GM12875 (cell line): ENCODE measurements around the gene TMEM184A.

ENCODE experiments used
- H3K4me3 ChIP-seq: one replicate; pipeline ENCODE4 v1.5.1; 2011; ENCODE audit warnings: low read depth, low read length, control low read depth
- TF ChIP-seq, protein P1 (sequence below): IDR thresholded peaks from 2 replicates; pipeline ENCODE4 v1.5.1; 2011; ENCODE audit warnings: low read depth, mild to moderate bottlenecking, control low read depth, inconsistent platforms, low read length, moderate library complexity, borderline replicate concordance; ENCODE audit not compliant: insufficient read depth

The TMEM184A gene

GRCh38 chr7:1555813-1556543 is at the start of gene TMEM184A:
TSS of gene TMEM184A (minus strand) at chr7:1556205. CDS start at chr7:1555484, 721 bp downstream.
- no peak within 1 kb of the TSS for H3K4me3 ChIP-seq
- TF ChIP-seq, protein P1, sequence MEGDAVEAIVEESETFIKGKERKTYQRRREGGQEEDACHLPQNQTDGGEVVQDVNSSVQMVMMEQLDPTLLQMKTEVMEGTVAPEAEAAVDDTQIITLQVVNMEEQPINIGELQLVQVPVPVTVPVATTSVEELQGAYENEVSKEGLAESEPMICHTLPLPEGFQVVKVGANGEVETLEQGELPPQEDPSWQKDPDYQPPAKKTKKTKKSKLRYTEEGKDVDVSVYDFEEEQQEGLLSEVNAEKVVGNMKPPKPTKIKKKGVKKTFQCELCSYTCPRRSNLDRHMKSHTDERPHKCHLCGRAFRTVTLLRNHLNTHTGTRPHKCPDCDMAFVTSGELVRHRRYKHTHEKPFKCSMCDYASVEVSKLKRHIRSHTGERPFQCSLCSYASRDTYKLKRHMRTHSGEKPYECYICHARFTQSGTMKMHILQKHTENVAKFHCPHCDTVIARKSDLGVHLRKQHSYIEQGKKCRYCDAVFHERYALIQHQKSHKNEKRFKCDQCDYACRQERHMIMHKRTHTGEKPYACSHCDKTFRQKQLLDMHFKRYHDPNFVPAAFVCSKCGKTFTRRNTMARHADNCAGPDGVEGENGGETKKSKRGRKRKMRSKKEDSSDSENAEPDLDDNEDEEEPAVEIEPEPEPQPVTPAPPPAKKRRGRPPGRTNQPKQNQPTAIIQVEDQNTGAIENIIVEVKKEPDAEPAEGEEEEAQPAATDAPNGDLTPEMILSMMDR: peak; percentile 55; the same call in 1 of the 2 replicates

DNA sequence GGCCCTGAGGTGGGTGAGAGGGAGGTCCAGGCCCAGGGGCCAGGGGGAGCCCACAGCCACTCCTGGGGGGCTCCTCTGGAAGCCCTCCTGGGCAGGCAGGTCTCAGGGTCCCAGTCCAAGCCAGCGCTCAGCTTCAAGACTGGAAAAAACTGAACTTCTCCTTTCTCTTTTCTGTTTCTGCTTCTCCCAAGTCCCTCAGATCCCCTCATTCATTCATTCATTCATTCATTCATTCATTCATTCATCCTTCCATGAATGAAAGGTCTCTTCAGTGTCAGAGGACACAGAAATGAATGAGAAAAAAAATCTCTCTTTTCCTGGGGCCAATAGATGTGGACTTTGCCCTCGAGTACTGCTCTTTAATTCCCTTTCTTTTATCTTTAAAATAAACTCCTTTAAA is 48.4 kb upstream of the TMEM184A start:
- TF ChIP-seq, protein P1: no peak
- no peak overlapping the region for H3K4me3 ChIP-seq

DNA sequence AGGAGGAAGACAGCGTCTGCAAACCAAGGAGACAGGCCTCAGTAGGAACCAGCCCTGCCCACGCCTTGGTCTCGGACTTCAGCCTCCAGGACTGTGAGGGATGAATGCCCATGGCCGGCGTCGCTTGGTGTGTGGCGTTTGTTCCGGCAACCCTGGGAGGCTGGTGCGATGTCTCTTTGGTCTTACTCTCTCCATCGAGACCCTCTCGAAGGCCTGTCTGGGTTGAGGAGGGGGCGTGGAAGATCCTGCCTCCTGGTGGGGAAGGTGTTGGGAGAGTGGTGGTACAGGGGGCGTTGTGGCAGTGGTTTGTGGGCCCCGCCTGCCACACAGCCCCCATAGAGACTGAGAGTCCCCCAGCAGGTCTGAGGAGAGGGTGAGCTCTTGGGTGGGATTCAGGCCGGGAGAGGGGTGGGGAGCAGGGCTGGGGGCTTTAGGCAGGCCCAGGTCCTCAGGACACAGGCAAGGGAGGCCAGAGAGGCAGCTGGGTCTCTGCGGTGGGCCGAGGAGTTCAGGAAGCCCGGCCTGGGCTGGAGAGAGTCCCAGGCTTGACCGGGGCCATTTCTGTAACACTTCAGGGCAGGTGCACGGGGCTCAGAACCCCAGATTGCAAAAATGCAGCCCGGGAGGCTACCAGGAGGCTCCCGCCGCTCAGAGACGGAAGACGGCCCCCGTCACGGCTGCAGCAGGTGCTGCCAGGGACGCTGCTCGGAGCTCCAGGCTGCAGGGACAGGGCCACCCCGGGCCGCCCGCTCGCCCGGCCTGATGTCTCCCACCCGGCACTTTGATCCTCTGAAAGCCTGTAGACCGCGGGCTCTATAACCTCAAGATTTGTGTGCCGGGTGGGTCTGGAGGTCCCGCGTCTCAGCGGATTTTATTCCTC is 47.6 kb upstream of the TMEM184A start:
- no peak overlapping the region for H3K4me3 ChIP-seq

GRCh38 chr7:1602386-1602785 is 46.4 kb upstream of the TMEM184A start:
- TF ChIP-seq, protein P1: no peak
- H3K4me3 ChIP-seq: no peak overlapping the region

More for the DNA sequence above, 47.6 kb upstream of the TMEM184A start:
- TF ChIP-seq, protein P1: no peak

DNA sequence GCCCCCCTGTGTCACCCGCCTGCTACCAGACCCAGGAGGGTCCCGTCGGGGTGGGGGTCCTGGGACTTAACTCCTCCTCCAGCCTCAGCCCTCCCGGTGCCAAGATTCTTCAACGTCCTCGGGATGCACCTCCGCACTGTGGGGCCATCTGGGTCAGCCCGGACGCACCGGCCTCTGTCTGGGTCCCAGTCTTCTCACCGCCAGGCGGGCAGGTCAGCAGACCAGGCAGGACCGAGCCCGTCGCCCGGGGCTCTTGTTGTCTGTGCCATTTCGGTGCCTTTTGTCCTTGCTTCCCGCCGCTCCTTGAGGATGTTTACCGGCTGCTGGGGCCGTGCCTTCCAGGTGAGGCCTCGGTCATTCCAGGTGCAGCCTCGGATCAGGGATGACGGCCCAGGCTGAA is 46.0 kb upstream of the TMEM184A start:
- TF ChIP-seq, protein P1: no peak
- H3K4me3 ChIP-seq: no peak overlapping the region

- TF ChIP-seq, protein P1: no peak
- no peak overlapping the region for H3K4me3 ChIP-seq
These were observed 43.8 kb upstream of the TMEM184A start for GRCh38 chr7:1599640-1600395.
